NCI-H1092 treated with DMSO at 0.1 percent for 48 hours (cell line): ENCODE data around the gene DHRS4.
"Not testable (repeated sequence)": the region's sequence is repeated elsewhere in the genome, so short reads cannot be mapped to it uniquely, and the experiment has no call there.

ENCODE experiments used
- DNase-seq: peaks from one replicate; lab custom pipeline; 2025; lab: John Stamatoyannopoulos, UW

The DHRS4 gene

GRCh38 chr14:23941230-23941629 lies 12.3 kb upstream of the DHRS4 start:
- no peak for DNase-seq

- no peak for DNase-seq
Measured at GRCh38 chr14:23941669-23942068, 11.9 kb upstream of the DHRS4 start.

GRCh38 chr14:23942587-23942986 lies 11.0 kb upstream of the DHRS4 start:
- no peak for DNase-seq

GRCh38 chr14:23949069-23949468 lies 4.5 kb upstream of the DHRS4 start:
- not testable (repeated sequence) for DNase-seq

GRCh38 chr14:23950411-23951135 lies 3.0 kb upstream of the DHRS4 start:
- DNase-seq, result no peak

GRCh38 chr14:23951136-23951466 lies 2.5 kb upstream of the DHRS4 start:
- DNase-seq, result not testable (repeated sequence)

GRCh38 chr14:23951590-23952201 lies 1.9 kb upstream of the DHRS4 start:
- no peak for DNase-seq

- DNase-seq, result not testable (repeated sequence)
Measured at GRCh38 chr14:23953116-23953463, 480 bp upstream of the DHRS4 start.

- DNase-seq, result not testable (repeated sequence)
Measured at GRCh38 chr14:23954279-23954614, 677 bp downstream of the DHRS4 start.

- not testable (repeated sequence) for DNase-seq
Measured at GRCh38 chr14:23954965-23955364, 1.4 kb downstream of the DHRS4 start.

- not testable (repeated sequence) for DNase-seq
Measured at GRCh38 chr14:23955811-23956210, 2.2 kb downstream of the DHRS4 start.

GRCh38 chr14:23957913-23958569 lies 4.5 kb downstream of the DHRS4 start:
- not testable (repeated sequence) for DNase-seq

- DNase-seq, result not testable (repeated sequence)
Measured at GRCh38 chr14:23960899-23961298, 7.3 kb downstream of the DHRS4 start.

GRCh38 chr14:23961704-23962103 lies 8.1 kb downstream of the DHRS4 start:
- not testable (repeated sequence) for DNase-seq

GRCh38 chr14:23969130-23969480 lies 15.5 kb downstream of the DHRS4 start:
- not testable (repeated sequence) for DNase-seq

GRCh38 chr14:23969481-23970282 lies 16.1 kb downstream of the DHRS4 start:
- peak; percentile 58 for DNase-seq

GRCh38 chr14:23970283-23970659 lies 16.7 kb downstream of the DHRS4 start:
- not testable (repeated sequence) for DNase-seq

- not testable (repeated sequence) for DNase-seq
Measured at GRCh38 chr14:23973178-23973577, 19.6 kb downstream of the DHRS4 start.

- not testable (repeated sequence) for DNase-seq
Measured at GRCh38 chr14:23974041-23974440, 20.5 kb downstream of the DHRS4 start.

GRCh38 chr14:23977208-23977607 lies 23.6 kb downstream of the DHRS4 start:
- not testable (repeated sequence) for DNase-seq

- DNase-seq, result not testable (repeated sequence)
Measured at GRCh38 chr14:23981951-23982813, 28.6 kb downstream of the DHRS4 start.
